Right lobe of liver (tissue), 6 donors: ENCODE data around the gene FEV. TPM values are rescaled to one million over a fixed set of nuclear protein-coding genes. Genes with fewer than 3 reads are reported as not detected.

Source experiments
- ATAC-seq, 4 donors: fragments of 200-7000 bp; cut with Tn5 transposase; one replicate each; pipeline ENCODE4 v1.9.1; 2020; ENCODE audit warnings: mild to moderate bottlenecking in 4 of 4, moderate library complexity in 4 of 4
- DNase-seq, 3 donors: peaks; one replicate each; pipeline ENCODE4 v3.0.0-alpha.2; 2020
- H3K27ac ChIP-seq, 3 donors: fragments of 200-600 bp; one replicate each; pipeline ENCODE4 v1.8.0; 2022
- H3K27me3 ChIP-seq, 2 donors: fragments of 200-600 bp; one replicate each; pipeline ENCODE4 v1.8.0; 2022
- H3K36me3 ChIP-seq, 4 donors: fragments of 200-600 bp; sonication (generic) in 1 of 4; one replicate each; pipeline versions ENCODE4 v1.5.1 to v1.8.0; 2017 to 2022; ENCODE audit warnings: control low read depth in 1 of 4
- H3K4me1 ChIP-seq, 4 donors: fragments of 200-600 bp; sonication (generic) in 1 of 4; one replicate each; pipeline versions ENCODE4 v1.5.1 to v1.8.0; 2017 to 2022; ENCODE audit warnings: control low read depth in 1 of 4
- H3K4me3 ChIP-seq, 3 donors: fragments of 200-600 bp; one replicate each; pipeline ENCODE4 v1.8.0; 2022
- H3K9me3 ChIP-seq, 4 donors: fragments of 200-600 bp; sonication (generic) in 1 of 4; one replicate each; pipeline versions ENCODE4 v1.5.1 to v1.8.0; 2017 to 2022; ENCODE audit warnings: control low read depth in 1 of 4
- CTCF ChIP-seq, 4 donors: fragments of 200-600 bp in 3 of 4; fragments of 450-650 bp in 1 of 4; IDR thresholded peaks; one replicate each; pipeline versions ENCODE4 v1.5.1 to v1.8.0; 2016 to 2022; ENCODE audit warnings: antibody characterized with exemption in 4 of 4, mild to moderate bottlenecking in 2 of 4
- POLR2A ChIP-seq: fragments of 450-650 bp; IDR thresholded peaks from one replicate; pipeline ENCODE4 v1.6.1; 2017; ENCODE audit warnings: antibody characterized with exemption, mild to moderate bottlenecking
- WGBS: methylation state at CpG from one replicate; pipeline ENCODE4 v1.1.6; 2018; ENCODE audit warnings: low coverage, low lambda C conversion rate; ENCODE audit not compliant: insufficient coverage; ENCODE audit errors: missing lambda C conversion rate; 5-methylcytosine and 5-hydroxymethylcytosine counted together
- intact Hi-C, 2 donors: fragments of 100-400 bp; cut with DNase I; formaldehyde crosslinking; loops; one replicate each; pipeline versions ENCODE4 v1.11.2 to v1.14.1; 2022
- total RNA-seq, 6 experiments: library from RNA; depleted of rRNA in 2 of 6; stranded (reverse); fragments of >200 nt in 2 of 6; fragmentation: NEBNext Ultra II Directional in 3 of 6; extraction: Animal tissue kit (Norgen Biotek cat#: 25700) in 3 of 6; gene quantifications; one replicate each; pipeline versions ENCODE4 v1.1.0 to v1.2.4, GENCODE V29; 2016 to 2023
- donor health status: DM: no; HTN: yes; CAD: no.
- donor health status: DM: no; HTN: no; CAD: no.
- donor health status: DM: no; HTN: no; CAD: no.
- donor health status: DM: no; HTN: yes; CAD: no.
- donor health status: DM: no; HTN: yes; CAD: no.

Gene FEV
- total RNA-seq, 6 experiments from 2014 or later, result not detected

GRCh38 chr2:219022616-219023015 lies 37.6 kb upstream of the FEV start:
- Histone ChIP-seq H3K9me3 (no peaks in the 10 kb centered on the region), H3K27ac (no peak overlapping the region), H3K4me1 (no peaks in the 10 kb centered on the region), H3K36me3 (no peaks in the 10 kb centered on the region), H3K27me3 (no peaks in the 10 kb centered on the region), H3K4me3 (no peak overlapping the region)
- 92% methylated on average over 2 of the region's 5 CpGs for WGBS
- TF ChIP-seq CTCF (IDR thresholded peaks at IDR 0.05), result no peak
- TF ChIP-seq POLR2A, result no peak
- DNase-seq (no peak), ATAC-seq (no peak)
- intact Hi-C loops, result loop anchor here in 1 of 2 donors (10.0 kb wide), 1 partner anchor 272 kb away; no protein-coding TSS in a partner anchor

GRCh38 chr2:219022041-219022440 lies 37.1 kb upstream of the FEV start:
- ATAC-seq, result no peak
- H3K9me3 ChIP-seq, result no peaks in the 10 kb centered on the region
- no peak for DNase-seq
- no peak for TF ChIP-seq CTCF (IDR thresholded peaks at IDR 0.05)
- no peak for TF ChIP-seq POLR2A
- H3K27me3 ChIP-seq, result no peaks in the 10 kb centered on the region
- intact Hi-C loops, result loop anchor here in 1 of 2 donors (10.0 kb wide), 1 partner anchor 273 kb away; no protein-coding TSS in a partner anchor
- H3K27ac ChIP-seq, result no peak overlapping the region
- H3K36me3 ChIP-seq, result no peaks in the 10 kb centered on the region
- no peak overlapping the region for H3K4me3 ChIP-seq
- H3K4me1 ChIP-seq, result no peaks in the 10 kb centered on the region
- WGBS, result 79% methylated on average over 5 of the region's 12 CpGs

- DNase-seq, result no peak
- TF ChIP-seq POLR2A (no peak), CTCF (IDR thresholded peaks at IDR 0.05) (no peak)
Observed at GRCh38 chr2:219021591-219021990, 36.6 kb upstream of the FEV start.

GRCh38 chr2:219020604-219021365 lies 35.8 kb upstream of the FEV start:
- no peaks in the 10 kb centered on the region for H3K27me3 ChIP-seq
- H3K27ac ChIP-seq, result no peak overlapping the region
- no peaks in the 10 kb centered on the region for H3K4me1 ChIP-seq
- no peak for DNase-seq
- ATAC-seq, result peak in 1 of 4 donors; percentile 23
- H3K9me3 ChIP-seq, result no peaks in the 10 kb centered on the region
- intact Hi-C loops, result loop anchor here in 1 of 2 donors (10.0 kb wide), 1 partner anchor 274 kb away; no protein-coding TSS in a partner anchor
- TF ChIP-seq CTCF (IDR thresholded peaks at IDR 0.05) (no peak), POLR2A (no peak)
- no peaks in the 10 kb centered on the region for H3K36me3 ChIP-seq
- 64% methylated on average over 3 of the region's 11 CpGs for WGBS
- no peak overlapping the region for H3K4me3 ChIP-seq

More at GRCh38 chr2:219021591-219021990, 36.6 kb upstream of the FEV start:
- H3K27ac ChIP-seq, result no peak overlapping the region
- H3K36me3 ChIP-seq, result no peaks in the 10 kb centered on the region
- no peak overlapping the region for H3K4me3 ChIP-seq
- H3K4me1 ChIP-seq, result no peaks in the 10 kb centered on the region
- H3K9me3 ChIP-seq, result no peaks in the 10 kb centered on the region
- WGBS, result no CpG with 5 or more reads among the region's 9 CpGs
- intact Hi-C loops, result loop anchor here in 1 of 2 donors (10.0 kb wide), 1 partner anchor 273 kb away; no protein-coding TSS in a partner anchor
- no peak for ATAC-seq
- H3K27me3 ChIP-seq, result no peaks in the 10 kb centered on the region
